OCI-LY1 (cell line): ENCODE data around the gene BTBD6.

ENCODE experiments used
- EZH2 ChIP-seq: fragments of 200-600 bp; sonication (generic), shearing (Covaris generic); IDR thresholded peaks from 2 replicates; pipeline ENCODE4 v1.8.0; 2017; ENCODE audit warnings: borderline replicate concordance, mixed run types, mild to moderate bottlenecking, antibody characterized with exemption, low read length, moderate library complexity, mixed read lengths
- TF ChIP-seq, protein P1 (sequence below): fragments of 200-600 bp; sonication (generic), shearing (Covaris generic); IDR thresholded peaks from 2 replicates; pipeline ENCODE4 v1.5.1; 2017; ENCODE audit warnings: mild to moderate bottlenecking, antibody characterized with exemption, low read length, moderate library complexity, mixed read lengths

DNA sequence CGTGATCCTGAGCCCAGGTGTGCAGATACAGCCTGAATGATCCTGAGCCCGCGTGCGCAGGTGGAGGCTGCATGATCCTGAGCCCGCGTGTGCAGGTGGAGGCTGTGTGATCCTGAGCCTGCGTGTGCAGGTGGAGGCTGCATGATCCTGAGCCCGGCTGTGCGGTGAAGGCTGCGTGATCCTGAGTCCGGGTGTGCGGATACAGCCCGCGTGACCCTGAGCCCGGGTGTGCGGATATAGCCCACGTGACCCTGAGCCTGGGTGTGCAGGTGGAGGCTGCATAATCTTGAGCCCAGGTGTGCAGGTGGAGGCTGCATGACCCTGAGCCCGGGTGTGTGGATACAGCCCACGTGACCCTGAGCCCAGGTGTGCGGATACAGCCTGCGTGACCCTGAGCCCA is 32.2 kb downstream of the BTBD6 start:
- TF ChIP-seq, protein P1, sequence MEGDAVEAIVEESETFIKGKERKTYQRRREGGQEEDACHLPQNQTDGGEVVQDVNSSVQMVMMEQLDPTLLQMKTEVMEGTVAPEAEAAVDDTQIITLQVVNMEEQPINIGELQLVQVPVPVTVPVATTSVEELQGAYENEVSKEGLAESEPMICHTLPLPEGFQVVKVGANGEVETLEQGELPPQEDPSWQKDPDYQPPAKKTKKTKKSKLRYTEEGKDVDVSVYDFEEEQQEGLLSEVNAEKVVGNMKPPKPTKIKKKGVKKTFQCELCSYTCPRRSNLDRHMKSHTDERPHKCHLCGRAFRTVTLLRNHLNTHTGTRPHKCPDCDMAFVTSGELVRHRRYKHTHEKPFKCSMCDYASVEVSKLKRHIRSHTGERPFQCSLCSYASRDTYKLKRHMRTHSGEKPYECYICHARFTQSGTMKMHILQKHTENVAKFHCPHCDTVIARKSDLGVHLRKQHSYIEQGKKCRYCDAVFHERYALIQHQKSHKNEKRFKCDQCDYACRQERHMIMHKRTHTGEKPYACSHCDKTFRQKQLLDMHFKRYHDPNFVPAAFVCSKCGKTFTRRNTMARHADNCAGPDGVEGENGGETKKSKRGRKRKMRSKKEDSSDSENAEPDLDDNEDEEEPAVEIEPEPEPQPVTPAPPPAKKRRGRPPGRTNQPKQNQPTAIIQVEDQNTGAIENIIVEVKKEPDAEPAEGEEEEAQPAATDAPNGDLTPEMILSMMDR: no peak
- TF ChIP-seq EZH2: no peak
